Measurements from ENCODE around the gene TRIM8. TPM values are rescaled to one million over a fixed set of nuclear protein-coding genes. Genes with fewer than 3 reads are reported as not detected.

The TRIM8 gene
- total RNA-seq, 1 donor from 2014 or later = 48.2 TPM

- Mint-ChIP-seq H3K4me3 (no peak overlapping the region), H3K4me1 (no peaks in the 10 kb centered on the region), H3K27ac (no peak overlapping the region), H3K9me3 (no peaks in the 10 kb centered on the region), H3K27me3 (no peaks in the 10 kb centered on the region), H3K36me3 (ENCODE audit: low read depth) (peaks cover 44% of the 10 kb centered on the region)
- ChIA-PET POLR2A (no interaction called here), CTCF (no interaction called here)
- no peak for TF ChIP-seq CTCF (IDR thresholded peaks at IDR 0.05)
- no peak for ATAC-seq (ENCODE audit: low read depth)
- intact Hi-C loops (cut with micrococcal nuclease) = no loop called here
- no peak for DNase-seq
These were observed 41.8 kb upstream of the TRIM8 start for GRCh38 chr10:102602272-102603045.

GRCh38 chr10:102603946-102604345 is 40.3 kb upstream of the TRIM8 start:
- no peaks in the 10 kb centered on the region for H3K4me1 Mint-ChIP-seq
- no peak for ATAC-seq (ENCODE audit: low read depth)
- no peak for TF ChIP-seq CTCF (IDR thresholded peaks at IDR 0.05)
- H3K4me3 Mint-ChIP-seq = no peak overlapping the region
- CTCF ChIA-PET = no interaction called here
- intact Hi-C loops (cut with micrococcal nuclease) = no loop called here
- H3K27me3 Mint-ChIP-seq = no peaks in the 10 kb centered on the region
- POLR2A ChIA-PET = no interaction called here
- H3K36me3 Mint-ChIP-seq (ENCODE audit: low read depth) = peaks cover 34% of the 10 kb centered on the region
- H3K27ac Mint-ChIP-seq = no peak overlapping the region
- H3K9me3 Mint-ChIP-seq = no peaks in the 10 kb centered on the region
- DNase-seq = no peak

GRCh38 chr10:102604439-102604841 is 39.8 kb upstream of the TRIM8 start:
- DNase-seq = no peak
- no peaks in the 10 kb centered on the region for H3K27me3 Mint-ChIP-seq
- H3K4me3 Mint-ChIP-seq = no peak overlapping the region
- TF ChIP-seq CTCF (IDR thresholded peaks at IDR 0.05) = no peak
- CTCF ChIA-PET = no interaction called here
- peaks cover 29% of the 10 kb centered on the region for H3K36me3 Mint-ChIP-seq (ENCODE audit: low read depth)
- H3K4me1 Mint-ChIP-seq = no peaks in the 10 kb centered on the region
- H3K27ac Mint-ChIP-seq = no peak overlapping the region
- no peak for ATAC-seq (ENCODE audit: low read depth)
- POLR2A ChIA-PET = no interaction called here
- no peaks in the 10 kb centered on the region for H3K9me3 Mint-ChIP-seq
- intact Hi-C loops (cut with micrococcal nuclease) = no loop called here

GRCh38 chr10:102605712-102606111 is 38.6 kb upstream of the TRIM8 start:
- ChIA-PET POLR2A (no interaction called here), CTCF (no interaction called here)
- Mint-ChIP-seq H3K27ac (no peak overlapping the region), H3K9me3 (no peaks in the 10 kb centered on the region), H3K27me3 (no peaks in the 10 kb centered on the region), H3K36me3 (ENCODE audit: low read depth) (peaks cover 28% of the 10 kb centered on the region), H3K4me3 (no peak overlapping the region), H3K4me1 (no peaks in the 10 kb centered on the region)
- TF ChIP-seq CTCF (IDR thresholded peaks at IDR 0.05) = no peak
- no peak for ATAC-seq (ENCODE audit: low read depth)
- no peak for DNase-seq
- intact Hi-C loops (cut with micrococcal nuclease) = no loop called here

- POLR2A ChIA-PET = no interaction called here
- H3K27ac Mint-ChIP-seq = no peak overlapping the region
- no peaks in the 10 kb centered on the region for H3K9me3 Mint-ChIP-seq
- no peak for TF ChIP-seq CTCF (IDR thresholded peaks at IDR 0.05)
- no peaks in the 10 kb centered on the region for H3K27me3 Mint-ChIP-seq
- CTCF ChIA-PET = interaction anchor here (1.3 kb wide), 1 partner anchor 36 kb away, joined by 4 read pairs; the partner anchor contains the start of gene TRIM8
- intact Hi-C loops (cut with micrococcal nuclease) = loop anchor here (2.0 kb wide), 1 partner anchor 36 kb away; the partner anchor contains the start of gene TRIM8
- H3K4me1 Mint-ChIP-seq = peaks cover 3% of the 10 kb centered on the region
- no peak for DNase-seq
- ATAC-seq (ENCODE audit: low read depth) = no peak
- peaks cover 20% of the 10 kb centered on the region for H3K36me3 Mint-ChIP-seq (ENCODE audit: low read depth)
- no peak overlapping the region for H3K4me3 Mint-ChIP-seq
These were observed 35.8 kb upstream of the TRIM8 start for GRCh38 chr10:102608487-102608886.
